Activated CD4-positive, alpha-beta T cell treated with anti-CD3 and anti-CD28 coated beads, Interleukin-2, amount 10 ng/mL, durations not matched to agents 7 days and 5 days (primary cell): ENCODE measurements around the gene GRM5. TPM values are rescaled to one million over a fixed set of nuclear protein-coding genes. Genes with fewer than 3 reads are reported as not detected.

Experiments
- CTCF ChIA-PET: fragments of 350-600 bp; sonication (Branson Sonifier 250); formaldehyde crosslinking; loops from one replicate; lab custom pipeline; 2021; ENCODE audit warnings: antibody characterized with exemption; lab: Charles Lee
- POLR2A ChIA-PET: fragments of 350-600 bp; sonication (Branson Sonifier 250); formaldehyde crosslinking; loops from one replicate; lab custom pipeline; 2021; ENCODE audit warnings: antibody characterized with exemption; lab: Charles Lee
- DNase-seq: peaks from one replicate; pipeline ENCODE4 v3.0.0-alpha.2; 2020
- H3K27ac Mint-ChIP-seq: one replicate; pipeline ENCODE4 v1.8.0; 2021; ENCODE audit warnings: mild to moderate bottlenecking, moderate library complexity, mixed read lengths
- H3K27me3 Mint-ChIP-seq: one replicate; pipeline ENCODE4 v1.8.0; 2021; ENCODE audit warnings: mixed read lengths
- H3K36me3 Mint-ChIP-seq: one replicate; pipeline ENCODE4 v1.8.0; 2021; ENCODE audit warnings: low read depth, mixed read lengths
- H3K4me1 Mint-ChIP-seq: one replicate; pipeline ENCODE4 v1.8.0; 2021; ENCODE audit warnings: mixed read lengths
- H3K4me3 Mint-ChIP-seq: one replicate; pipeline ENCODE4 v1.8.0; 2021; ENCODE audit warnings: mild to moderate bottlenecking, moderate library complexity, mixed read lengths
- H3K9me3 Mint-ChIP-seq: one replicate; pipeline ENCODE4 v1.8.0; 2021; ENCODE audit warnings: mixed read lengths
- total RNA-seq, 2 experiments: library from RNA; stranded (reverse); gene quantifications; one replicate each; pipeline ENCODE4 v1.2.3, GENCODE V29; 2021

GRM5 gene
- total RNA-seq, 2 experiments from 2014 or later, result not detected

DNA sequence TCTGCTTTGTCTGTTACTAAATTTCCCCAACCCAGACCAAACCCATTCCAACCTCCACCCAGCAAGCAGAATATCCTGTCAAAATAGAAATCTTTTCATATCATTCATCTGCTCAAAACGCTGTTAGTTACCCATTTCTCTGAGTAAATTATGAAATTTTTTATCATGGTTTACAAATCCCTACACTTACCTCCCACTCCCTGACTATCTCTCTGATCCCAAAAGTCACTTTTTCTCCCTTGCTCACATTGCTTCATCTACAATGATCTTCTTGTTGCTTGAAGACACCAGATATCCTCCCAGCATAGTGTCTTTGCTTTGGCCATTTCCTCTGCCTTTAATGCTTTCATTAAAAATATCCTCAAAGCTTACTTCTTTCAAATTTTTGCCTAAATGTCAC lies 532.8 kb downstream of the GRM5 start:
- no peak for DNase-seq
- ChIA-PET CTCF (no interaction called here), POLR2A (no interaction called here)
- Mint-ChIP-seq H3K27me3 (peaks cover 10% of the 10 kb centered on the region), H3K4me3 (no peak overlapping the region), H3K36me3 (peaks cover 2% of the 10 kb centered on the region), H3K27ac (no peak overlapping the region), H3K4me1 (peaks cover 18% of the 10 kb centered on the region), H3K9me3 (peaks cover 9% of the 10 kb centered on the region)

DNA sequence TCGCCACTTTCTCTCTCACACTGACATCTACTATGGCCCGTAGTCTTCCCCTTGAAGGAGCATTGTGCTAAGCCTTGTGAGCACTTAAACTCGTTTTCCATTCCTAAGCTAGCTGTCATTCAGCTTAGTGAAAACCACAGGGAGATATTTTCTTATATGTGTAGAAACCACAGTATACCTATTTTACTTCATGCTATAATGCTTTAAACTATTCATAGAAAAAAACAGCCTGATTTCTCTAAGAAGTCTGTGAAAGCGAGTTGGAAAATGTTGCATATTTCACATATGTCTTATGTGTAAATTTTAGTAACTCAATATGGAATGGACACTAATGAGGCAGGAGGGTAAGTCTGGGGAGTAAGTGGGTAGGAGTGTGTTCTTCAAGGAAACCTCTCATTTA lies 534.0 kb downstream of the GRM5 start:
- Mint-ChIP-seq H3K9me3 (peaks cover 9% of the 10 kb centered on the region), H3K27me3 (peaks cover 12% of the 10 kb centered on the region), H3K4me3 (no peak overlapping the region), H3K27ac (no peak overlapping the region), H3K4me1 (peaks cover 18% of the 10 kb centered on the region), H3K36me3 (peaks cover 2% of the 10 kb centered on the region)
- ChIA-PET CTCF (interaction anchor here (1.1 to 1.4 kb wide), 2 partner anchors 11 to 12 kb away, joined by 3 to 4 read pairs; no protein-coding TSS in a partner anchor), POLR2A (no interaction called here)
- DNase-seq, result no peak

DNA sequence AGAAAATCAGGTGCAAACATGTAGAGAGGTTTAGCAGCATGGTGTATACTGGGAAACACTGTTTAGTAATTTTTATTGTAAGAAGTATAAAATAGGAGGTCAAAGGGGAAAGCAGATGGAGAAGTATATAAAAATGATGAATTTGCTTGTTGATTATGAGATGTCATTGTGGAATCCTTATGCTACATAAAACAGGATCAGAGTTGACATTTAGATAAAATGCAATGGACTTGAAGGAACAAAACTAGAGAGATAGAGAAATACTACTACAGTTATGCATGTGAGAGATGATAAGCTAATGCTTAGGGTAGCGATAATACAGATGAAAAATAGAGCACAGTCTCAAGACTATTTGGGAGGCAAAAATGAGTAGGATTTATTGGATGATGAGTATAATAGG lies 536.4 kb downstream of the GRM5 start:
- peaks cover 4% of the 10 kb centered on the region for H3K9me3 Mint-ChIP-seq
- CTCF ChIA-PET, result interaction anchor here (1.4 kb wide), 1 partner anchor 23 kb away, joined by 3 read pairs; no protein-coding TSS in a partner anchor
- H3K27ac Mint-ChIP-seq, result no peak overlapping the region
- no peaks in the 10 kb centered on the region for H3K4me1 Mint-ChIP-seq
- H3K4me3 Mint-ChIP-seq, result no peak overlapping the region
- H3K27me3 Mint-ChIP-seq, result peaks cover 12% of the 10 kb centered on the region
- POLR2A ChIA-PET, result no interaction called here
- no peak for DNase-seq
- H3K36me3 Mint-ChIP-seq, result peaks cover under 1% of the 10 kb centered on the region

DNA sequence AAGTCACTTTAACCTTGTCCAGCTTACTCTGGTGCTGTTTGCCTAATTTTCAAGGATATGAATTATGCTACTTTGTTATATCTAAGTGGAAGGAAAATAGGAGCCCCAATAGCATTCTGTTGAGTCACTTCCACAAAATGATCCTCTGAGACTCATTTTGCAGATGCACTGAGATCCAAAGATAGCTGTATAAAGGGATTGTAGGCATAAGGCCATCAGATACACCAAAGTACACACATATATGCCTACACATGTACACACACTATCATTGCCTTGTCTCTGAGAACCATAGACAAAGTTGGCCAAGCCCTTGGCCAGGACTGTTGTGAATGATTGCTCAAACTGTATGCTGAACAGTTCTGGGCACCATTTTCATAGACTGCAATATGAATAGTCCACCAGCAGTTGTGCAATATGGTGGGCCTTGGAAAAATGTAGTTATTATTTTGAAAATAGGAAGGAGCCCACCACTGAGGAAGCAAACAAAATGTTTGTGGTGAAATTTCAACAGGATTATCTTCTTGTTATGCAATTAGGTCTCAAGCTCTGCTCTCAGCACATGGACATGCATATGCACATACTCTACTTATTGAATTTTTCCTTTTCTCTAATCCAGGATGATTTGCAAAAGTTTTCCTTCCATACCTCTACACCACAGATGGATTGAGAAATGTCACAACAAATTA lies 542.3 kb downstream of the GRM5 start:
- peaks cover 2% of the 10 kb centered on the region for H3K27me3 Mint-ChIP-seq
- POLR2A ChIA-PET, result no interaction called here
- peaks cover 2% of the 10 kb centered on the region for H3K9me3 Mint-ChIP-seq
- CTCF ChIA-PET, result interaction anchor here (1.1 kb wide), 1 partner anchor 105 kb away, joined by 3 read pairs; no protein-coding TSS in a partner anchor
- DNase-seq, result no peak
- no peak overlapping the region for H3K27ac Mint-ChIP-seq
- no peak overlapping the region for H3K4me3 Mint-ChIP-seq
- H3K36me3 Mint-ChIP-seq, result no peaks in the 10 kb centered on the region
- H3K4me1 Mint-ChIP-seq, result no peaks in the 10 kb centered on the region

DNA sequence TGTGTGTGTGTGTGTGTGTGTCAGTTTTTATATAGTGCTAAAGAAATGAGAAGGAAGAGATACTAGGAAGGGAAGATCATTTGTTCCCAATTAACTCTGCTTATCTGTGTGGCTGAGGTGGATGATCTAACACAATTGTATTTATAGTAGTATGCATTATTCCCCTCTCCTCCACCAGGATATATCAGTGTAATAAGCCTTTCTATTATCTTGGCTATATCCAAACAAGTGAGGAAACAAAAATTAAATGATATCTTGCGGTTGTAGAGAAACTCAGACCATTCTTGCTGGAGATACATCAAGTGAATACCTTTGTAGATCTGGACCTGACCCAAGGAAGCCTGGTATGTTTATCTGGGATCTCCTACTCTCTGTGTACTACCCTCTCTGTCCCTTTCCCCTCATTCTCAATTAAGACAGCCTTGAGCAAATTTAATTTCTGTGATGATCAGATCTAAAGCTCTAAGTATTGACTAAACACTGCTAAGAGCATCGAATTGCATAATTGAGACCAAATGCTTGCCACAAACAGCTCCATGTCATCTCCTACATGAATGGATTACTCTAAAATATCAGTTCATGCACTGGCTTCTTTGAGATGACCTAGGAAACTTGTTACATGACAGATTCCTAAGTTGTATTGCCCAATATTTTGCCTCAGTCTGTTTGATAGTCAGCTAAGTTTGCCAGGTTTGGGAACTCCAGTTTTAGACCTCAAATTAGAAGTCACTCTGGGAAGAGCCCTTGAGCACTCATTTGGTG lies 543.0 kb downstream of the GRM5 start:
- ChIA-PET POLR2A (no interaction called here), CTCF (interaction anchor here (1.1 kb wide), 1 partner anchor 104 kb away, joined by 3 read pairs; no protein-coding TSS in a partner anchor)
- H3K9me3 Mint-ChIP-seq, result peaks cover 2% of the 10 kb centered on the region
- no peak overlapping the region for H3K4me3 Mint-ChIP-seq
- H3K27me3 Mint-ChIP-seq, result peaks cover 2% of the 10 kb centered on the region
- H3K36me3 Mint-ChIP-seq, result no peaks in the 10 kb centered on the region
- no peak overlapping the region for H3K27ac Mint-ChIP-seq
- no peaks in the 10 kb centered on the region for H3K4me1 Mint-ChIP-seq
- DNase-seq, result no peak

DNA sequence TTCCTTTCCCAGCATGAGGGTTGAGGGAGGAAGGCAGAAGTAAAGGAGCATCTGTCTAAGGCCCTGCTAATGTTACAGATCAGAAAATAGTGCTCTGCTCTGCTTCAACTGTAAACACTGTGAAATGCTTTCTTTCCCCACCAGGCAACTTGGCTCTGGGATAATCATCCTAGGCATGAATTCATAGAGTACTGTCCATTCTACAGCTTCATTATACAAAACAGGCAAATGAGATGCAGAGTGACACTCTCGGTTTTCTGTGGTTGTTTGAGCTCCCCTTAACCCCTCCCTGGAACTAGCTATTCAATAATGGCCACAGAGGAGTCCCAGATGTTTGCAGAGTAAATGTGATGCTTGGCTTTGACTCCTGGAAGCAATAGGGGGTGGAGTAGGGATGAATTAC lies 544.0 kb downstream of the GRM5 start:
- no peaks in the 10 kb centered on the region for H3K36me3 Mint-ChIP-seq
- H3K27me3 Mint-ChIP-seq, result peaks cover 3% of the 10 kb centered on the region
- H3K4me1 Mint-ChIP-seq, result no peaks in the 10 kb centered on the region
- no peak overlapping the region for H3K4me3 Mint-ChIP-seq
- H3K27ac Mint-ChIP-seq, result no peak overlapping the region
- no peak for DNase-seq
- H3K9me3 Mint-ChIP-seq, result peaks cover 2% of the 10 kb centered on the region
- ChIA-PET CTCF (interaction anchor here (0.9 kb wide), 1 partner anchor 37 kb away, joined by 4 read pairs; no protein-coding TSS in a partner anchor), POLR2A (no interaction called here)

DNA sequence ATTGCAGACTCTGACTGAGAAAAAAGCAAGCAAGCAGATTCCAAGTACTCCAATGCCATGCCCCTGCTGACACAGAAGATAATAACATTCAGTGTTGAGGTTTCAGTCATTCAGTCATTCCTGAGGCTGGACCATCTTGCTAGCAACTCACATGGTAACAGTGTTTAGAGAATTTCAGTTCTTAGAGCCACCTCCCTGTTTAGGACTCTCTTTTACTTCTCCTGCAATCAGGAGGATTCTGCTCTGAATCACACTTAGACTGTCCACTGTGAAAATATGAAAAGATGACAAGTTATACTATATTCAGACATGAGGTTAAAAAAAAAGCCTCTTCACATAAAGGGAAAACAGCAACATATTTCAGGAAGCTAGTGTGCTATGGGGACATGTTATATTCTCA lies 544.4 kb downstream of the GRM5 start:
- H3K9me3 Mint-ChIP-seq, result peaks cover 2% of the 10 kb centered on the region
- H3K4me1 Mint-ChIP-seq, result no peaks in the 10 kb centered on the region
- H3K27ac Mint-ChIP-seq, result no peak overlapping the region
- CTCF ChIA-PET, result interaction anchor here (0.9 to 1.5 kb wide), 2 partner anchors 10 to 36 kb away, joined by 4 read pairs; no protein-coding TSS in a partner anchor
- POLR2A ChIA-PET, result no interaction called here
- no peak overlapping the region for H3K4me3 Mint-ChIP-seq
- no peak for DNase-seq
- peaks cover 3% of the 10 kb centered on the region for H3K27me3 Mint-ChIP-seq
- H3K36me3 Mint-ChIP-seq, result no peaks in the 10 kb centered on the region

DNA sequence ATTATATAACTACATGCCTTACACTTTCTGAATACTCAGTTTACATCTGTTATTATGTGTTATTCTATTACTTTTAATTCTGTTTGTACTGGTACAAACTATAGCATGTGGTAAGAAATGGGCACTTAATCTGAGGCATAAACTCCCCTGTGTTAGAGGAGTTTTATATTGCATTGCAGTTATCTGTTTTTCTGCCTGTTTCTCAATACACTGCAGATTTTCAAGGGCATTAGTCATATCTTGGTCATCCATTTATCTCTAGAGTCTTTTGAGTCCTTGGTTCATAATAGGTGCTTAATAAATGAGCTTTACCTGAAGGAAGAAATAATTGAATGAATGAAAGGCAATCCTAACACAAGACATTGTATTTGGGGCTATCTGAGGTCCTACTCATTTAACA lies 545.4 kb downstream of the GRM5 start:
- CTCF ChIA-PET, result interaction anchor here (1.5 kb wide), 1 partner anchor 11 kb away, joined by 4 read pairs; no protein-coding TSS in a partner anchor
- Mint-ChIP-seq H3K27ac (no peak overlapping the region), H3K27me3 (peaks cover 5% of the 10 kb centered on the region), H3K4me1 (no peaks in the 10 kb centered on the region), H3K4me3 (no peak overlapping the region), H3K36me3 (no peaks in the 10 kb centered on the region), H3K9me3 (peaks cover 2% of the 10 kb centered on the region)
- DNase-seq, result no peak
- POLR2A ChIA-PET, result no interaction called here

DNA sequence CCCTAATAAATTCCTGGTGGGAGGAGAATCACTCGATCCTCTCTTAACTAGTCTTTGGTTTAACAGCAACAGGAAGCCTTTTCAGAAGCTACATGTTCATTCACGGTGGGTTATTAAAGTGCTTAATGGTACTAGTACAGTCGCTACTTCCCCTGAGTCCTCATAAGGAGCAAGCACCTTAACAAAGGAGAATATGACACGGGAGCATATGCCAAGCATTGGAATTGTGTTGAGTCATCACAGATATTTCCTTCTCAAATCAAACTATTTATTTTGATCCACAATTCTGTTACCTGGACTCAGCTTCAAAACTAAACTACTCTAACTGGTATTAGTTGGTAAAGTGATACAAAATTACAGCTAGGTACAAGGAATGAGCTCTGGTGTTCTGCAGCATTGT lies 550.8 kb downstream of the GRM5 start:
- H3K27ac Mint-ChIP-seq, result no peak overlapping the region
- H3K4me3 Mint-ChIP-seq, result no peak overlapping the region
- no peaks in the 10 kb centered on the region for H3K36me3 Mint-ChIP-seq
- no peaks in the 10 kb centered on the region for H3K4me1 Mint-ChIP-seq
- no peaks in the 10 kb centered on the region for H3K9me3 Mint-ChIP-seq
- no peak for DNase-seq
- CTCF ChIA-PET, result no interaction called here
- peaks cover 44% of the 10 kb centered on the region for H3K27me3 Mint-ChIP-seq
- POLR2A ChIA-PET, result no interaction called here

DNA sequence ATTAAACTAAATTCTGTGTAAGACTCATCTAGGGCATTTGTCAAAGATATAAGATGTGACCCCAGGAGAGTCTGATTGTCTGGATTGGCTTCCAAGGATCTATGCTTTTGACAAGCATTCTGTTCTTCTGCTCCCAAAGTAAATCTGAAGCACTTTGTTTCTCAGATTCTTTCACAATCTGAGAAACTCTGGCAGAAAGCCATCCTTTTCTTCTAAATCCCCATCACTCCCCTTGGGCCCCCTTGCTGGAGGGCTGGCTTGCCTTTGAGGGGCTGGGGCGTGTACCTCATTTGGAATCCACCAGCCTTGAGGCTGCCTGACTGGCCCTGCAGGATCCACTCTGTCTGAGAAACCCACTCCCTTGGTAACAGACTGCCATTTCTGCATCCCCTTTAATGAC lies 554.8 kb downstream of the GRM5 start:
- POLR2A ChIA-PET, result no interaction called here
- DNase-seq, result no peak
- Mint-ChIP-seq H3K4me1 (peaks cover 13% of the 10 kb centered on the region), H3K4me3 (no peak overlapping the region), H3K27me3 (peaks cover 68% of the 10 kb centered on the region), H3K36me3 (peaks cover 3% of the 10 kb centered on the region), H3K9me3 (no peaks in the 10 kb centered on the region), H3K27ac (no peak overlapping the region)
- CTCF ChIA-PET, result interaction anchor here (1.0 to 1.1 kb wide), 2 partner anchors 14 to 67 kb away, joined by 3 read pairs; no protein-coding TSS in a partner anchor

DNA sequence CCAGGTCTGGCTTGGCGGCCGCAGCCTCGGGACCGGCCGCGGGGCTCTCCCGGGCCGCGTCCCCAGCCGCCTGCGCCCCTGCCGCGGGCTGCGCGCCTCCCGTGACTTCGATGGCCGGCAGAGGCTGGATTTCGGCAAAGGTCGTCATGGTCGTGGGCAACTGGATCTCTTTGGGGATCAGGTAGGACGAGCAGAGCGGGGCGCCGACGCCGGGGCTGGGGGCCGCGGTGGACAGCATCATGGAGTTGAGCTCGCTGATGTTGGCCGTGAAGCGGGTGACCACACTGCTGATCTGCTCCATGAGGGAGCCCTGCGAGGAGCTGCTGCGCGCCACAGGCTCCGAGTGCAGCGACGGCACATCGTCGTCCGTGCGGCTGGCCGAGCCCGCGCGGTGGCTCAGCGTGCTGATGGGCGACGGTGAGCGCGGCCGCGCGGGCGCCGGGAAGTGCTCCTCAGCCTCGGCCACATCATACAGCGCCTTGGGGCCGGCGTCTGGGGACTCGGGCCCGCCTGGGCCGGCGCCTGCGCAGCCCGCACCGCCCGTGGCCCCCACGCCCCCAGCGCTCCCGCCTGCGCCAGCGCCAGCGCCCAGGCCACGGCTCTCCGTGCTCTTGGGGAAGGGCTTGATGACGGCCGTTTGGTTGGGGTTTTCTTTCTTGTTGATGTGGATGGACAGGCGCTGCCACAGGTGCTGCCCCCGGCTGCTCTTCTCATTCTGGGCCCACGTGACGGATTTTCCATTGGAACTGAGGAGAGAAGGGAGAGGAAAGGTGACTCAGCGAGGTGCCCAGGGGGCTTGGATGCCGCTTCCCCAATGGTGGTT lies 556.8 kb downstream of the GRM5 start:
- CTCF ChIA-PET, result no interaction called here
- H3K9me3 Mint-ChIP-seq, result no peaks in the 10 kb centered on the region
- peak overlapping the region; percentile 71 for H3K4me3 Mint-ChIP-seq

DNA sequence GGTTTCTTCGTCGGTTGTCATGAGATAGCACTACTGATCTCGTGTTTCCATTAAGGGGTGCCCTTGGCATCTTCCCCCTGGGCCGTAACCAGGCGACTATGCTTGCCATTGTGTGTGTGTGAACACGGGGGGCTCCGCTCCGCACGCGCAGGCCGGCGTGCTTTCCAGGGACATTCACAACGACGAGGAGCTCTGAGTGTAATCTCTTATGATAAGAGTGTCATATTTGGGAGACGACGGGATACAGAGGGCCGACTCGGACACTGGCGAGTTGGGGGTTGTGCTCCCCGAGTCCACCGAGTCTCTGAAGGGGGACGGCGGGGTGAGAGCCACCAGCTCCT lies 557.4 kb downstream of the GRM5 start:
- Mint-ChIP-seq H3K27me3 (peaks cover 58% of the 10 kb centered on the region), H3K27ac (peak overlapping the region; percentile 60), H3K36me3 (peaks cover 3% of the 10 kb centered on the region), H3K4me1 (peaks cover 13% of the 10 kb centered on the region), H3K9me3 (no peaks in the 10 kb centered on the region), H3K4me3 (peak overlapping the region; percentile 64)
- ChIA-PET CTCF (no interaction called here), POLR2A (no interaction called here)
- DNase-seq, result no peak

More for the DNA sequence above, 556.8 kb downstream of the GRM5 start:
- DNase-seq, result peak; percentile 14
- peaks cover 64% of the 10 kb centered on the region for H3K27me3 Mint-ChIP-seq
- H3K27ac Mint-ChIP-seq, result no peak overlapping the region
- POLR2A ChIA-PET, result no interaction called here
- H3K36me3 Mint-ChIP-seq, result peaks cover 3% of the 10 kb centered on the region
- peaks cover 13% of the 10 kb centered on the region for H3K4me1 Mint-ChIP-seq
